Vagina (tissue), 2 donors: ENCODE results near the gene TUBGCP2.

Experiments
- POLR2A ChIP-seq, 2 donors: fragments of 450-650 bp; IDR thresholded peaks; one replicate each; pipeline ENCODE4 v1.6.1; 2017; ENCODE audit warnings: antibody characterized with exemption in 2 of 2, mild to moderate bottlenecking in 2 of 2, moderate library complexity in 2 of 2
- TF ChIP-seq, protein P1 (sequence below), 3 experiments: fragments of 450-650 bp in 2 of 3; fragments of 200-600 bp in 1 of 3; sonication (generic) in 1 of 3; IDR thresholded peaks; one replicate each; pipeline ENCODE4 v1.5.1; 2017 to 2019; ENCODE audit warnings: antibody characterized with exemption in 3 of 3, mild to moderate bottlenecking in 2 of 3, moderate library complexity in 2 of 3

DNA sequence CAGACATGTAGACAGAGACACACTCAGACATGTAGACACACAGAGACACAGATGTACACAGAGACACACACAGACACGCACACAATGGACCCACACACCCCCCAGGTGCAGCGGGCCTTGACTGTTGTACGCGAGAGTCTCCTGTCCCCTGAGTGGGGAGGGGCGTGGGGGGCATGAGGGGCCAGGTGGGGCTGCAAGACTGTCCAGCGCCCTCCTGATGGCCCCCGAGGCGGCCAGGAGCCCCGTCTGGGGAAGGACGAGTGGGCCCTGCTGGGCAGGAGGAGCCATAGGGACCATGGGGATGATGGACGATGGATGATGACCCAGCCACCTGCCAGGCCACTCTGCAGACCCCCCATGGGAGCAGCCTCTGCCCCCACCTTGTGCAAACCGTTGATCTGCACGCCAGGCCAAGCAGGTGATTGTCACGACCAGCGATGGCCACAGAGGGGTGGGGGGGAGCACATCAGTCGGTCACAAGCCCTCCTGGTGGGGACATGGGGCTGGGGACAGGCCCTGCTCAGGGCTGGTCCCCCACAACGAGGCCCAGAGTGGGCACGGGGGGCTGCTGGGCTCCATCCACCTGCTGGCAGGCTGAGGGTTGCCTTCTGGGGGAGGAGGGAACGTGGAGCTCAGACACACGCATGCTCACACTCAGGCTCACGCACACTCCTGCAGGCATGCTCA lies 59.4 kb downstream of the TUBGCP2 start:
- TF ChIP-seq, protein P1, sequence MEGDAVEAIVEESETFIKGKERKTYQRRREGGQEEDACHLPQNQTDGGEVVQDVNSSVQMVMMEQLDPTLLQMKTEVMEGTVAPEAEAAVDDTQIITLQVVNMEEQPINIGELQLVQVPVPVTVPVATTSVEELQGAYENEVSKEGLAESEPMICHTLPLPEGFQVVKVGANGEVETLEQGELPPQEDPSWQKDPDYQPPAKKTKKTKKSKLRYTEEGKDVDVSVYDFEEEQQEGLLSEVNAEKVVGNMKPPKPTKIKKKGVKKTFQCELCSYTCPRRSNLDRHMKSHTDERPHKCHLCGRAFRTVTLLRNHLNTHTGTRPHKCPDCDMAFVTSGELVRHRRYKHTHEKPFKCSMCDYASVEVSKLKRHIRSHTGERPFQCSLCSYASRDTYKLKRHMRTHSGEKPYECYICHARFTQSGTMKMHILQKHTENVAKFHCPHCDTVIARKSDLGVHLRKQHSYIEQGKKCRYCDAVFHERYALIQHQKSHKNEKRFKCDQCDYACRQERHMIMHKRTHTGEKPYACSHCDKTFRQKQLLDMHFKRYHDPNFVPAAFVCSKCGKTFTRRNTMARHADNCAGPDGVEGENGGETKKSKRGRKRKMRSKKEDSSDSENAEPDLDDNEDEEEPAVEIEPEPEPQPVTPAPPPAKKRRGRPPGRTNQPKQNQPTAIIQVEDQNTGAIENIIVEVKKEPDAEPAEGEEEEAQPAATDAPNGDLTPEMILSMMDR (IDR thresholded peaks at IDR 0.05), result no peak
- TF ChIP-seq POLR2A (IDR thresholded peaks at IDR 0.05), result no peak
